ENCODE results near the gene ARX. TPM values are rescaled to one million over a fixed set of nuclear protein-coding genes. Genes with fewer than 3 reads are reported as not detected.

Gene ARX
- polyA plus RNA-seq, 10 donors = 3.2 to 5.7 (median 4.1) TPM

- no peak for DNase-seq
These were observed 13.1 kb downstream of the ARX start for GRCh38 chrX:25002661-25003020.

- peak in 1 of 3 donors; percentile 14 for DNase-seq
These were observed 13.7 kb downstream of the ARX start for GRCh38 chrX:25001808-25002660.

- DNase-seq = no peak
These were observed 16.3 kb downstream of the ARX start for GRCh38 chrX:24999511-24999910.

- DNase-seq = no peak
These were observed 19.6 kb downstream of the ARX start for GRCh38 chrX:24996096-24996709.

- no peak for DNase-seq
These were observed 21.9 kb downstream of the ARX start for GRCh38 chrX:24993879-24994278.

GRCh38 chrX:24990535-24990934, 25.2 kb downstream of the ARX start:
- DNase-seq = no peak

GRCh38 chrX:24988314-24988713, 27.5 kb downstream of the ARX start:
- no peak for DNase-seq

- DNase-seq = no peak
These were observed 28.0 kb downstream of the ARX start for GRCh38 chrX:24987731-24988130.

- DNase-seq = no peak
These were observed 30.6 kb downstream of the ARX start for GRCh38 chrX:24985120-24985519.

- no peak for DNase-seq
These were observed 31.8 kb downstream of the ARX start for GRCh38 chrX:24983931-24984330.

- DNase-seq = no peak
These were observed 33.3 kb downstream of the ARX start for GRCh38 chrX:24982306-24982965.

- no peak for DNase-seq
These were observed 34.7 kb downstream of the ARX start for GRCh38 chrX:24981030-24981429.

GRCh38 chrX:24979081-24979480, 36.7 kb downstream of the ARX start:
- DNase-seq = peak in 1 of 3 donors; percentile 3

- no peak for DNase-seq
These were observed 46.0 kb downstream of the ARX start for GRCh38 chrX:24969812-24970211.

- no peak for DNase-seq
These were observed 50.4 kb downstream of the ARX start for GRCh38 chrX:24965372-24965771.

GRCh38 chrX:24963823-24964222, 51.9 kb downstream of the ARX start:
- peak in 1 of 3 donors; percentile 1 for DNase-seq

- no peak for DNase-seq
These were observed 54.0 kb downstream of the ARX start for GRCh38 chrX:24961809-24962208.

GRCh38 chrX:24956828-24957227, 58.9 kb downstream of the ARX start:
- DNase-seq = no peak

GRCh38 chrX:24955372-24955930, 60.3 kb downstream of the ARX start:
- DNase-seq = no peak

GRCh38 chrX:24954732-24955131, 61.0 kb downstream of the ARX start:
- DNase-seq = no peak

Data from muscle of back (tissue), 11 donors.